ENCODE measurements around the gene GMEB2. TPM values are rescaled to one million over a fixed set of nuclear protein-coding genes. Genes with fewer than 3 reads are reported as not detected.

Gene GMEB2
- total RNA-seq, 1 experiment from 2014 or later, result 14.3 TPM

DNA sequence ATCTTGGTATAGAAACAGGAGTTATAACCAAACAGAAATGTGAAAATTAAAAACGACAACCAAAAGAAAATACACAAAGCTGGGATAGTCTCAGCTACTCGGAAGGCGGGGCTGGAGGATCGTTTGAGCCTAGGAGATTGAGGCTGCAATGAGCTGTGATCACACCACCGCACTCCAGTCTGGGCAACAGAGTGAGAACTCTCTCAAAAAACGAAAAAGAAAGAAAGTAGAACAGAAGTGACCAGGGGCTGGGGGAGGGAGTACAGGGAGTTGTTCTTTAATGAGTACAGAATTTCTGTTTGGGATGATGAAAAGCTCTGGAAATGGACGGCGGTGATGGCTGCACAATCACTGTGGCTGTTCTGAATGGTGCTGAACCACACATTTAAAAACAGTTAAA is 5.9 kb downstream of the GMEB2 start:
- no peaks in the 10 kb centered on the region for H3K27me3 ChIP-seq (ENCODE audit: insufficient read depth, low read length)
- H3K23me2 ChIP-seq (ENCODE audit: insufficient read length, low read depth, low read length, poor library complexity, severe bottlenecking), result peaks cover under 1% of the 10 kb centered on the region
- Mint-ChIP-seq H3K9me3 (peaks cover 4% of the 10 kb centered on the region in 2 experiments; a peak in 2 of 5 replicates), H3K27me3 (ENCODE audit: low read depth) (no peaks in the 10 kb centered on the region; the same call in 1 of the 2 replicates), H3K4me3 (no peak overlapping the region; a peak in 1 of 5 replicates), H3K4me1 (peaks cover 19 to 21% of the 10 kb centered on the region in 2 experiments), H3K27ac (peak overlapping the region in 2 of 3 experiments; percentile 27 to 59; a peak in 4 of 7 replicates), H3K36me3 (ENCODE audit: insufficient read depth in 1 of 3, low read depth in 3 of 3) (peaks cover 28 to 38% (median 34%) of the 10 kb centered on the region in 3 experiments)
- H3K23ac ChIP-seq (ENCODE audit: insufficient read length, low read depth, low read length), result no peak overlapping the region
- no peak overlapping the region for H3K27ac ChIP-seq (ENCODE audit: insufficient read length, low read depth, low read length)
- no peak overlapping the region for H2BK20ac ChIP-seq (ENCODE audit: low read depth, low read length, poor library complexity, severe bottlenecking)
- no peaks in the 10 kb centered on the region for H4K20me1 ChIP-seq (ENCODE audit: control insufficient read depth, insufficient read depth, insufficient read length)
- no peak overlapping the region for H3T11ph ChIP-seq (ENCODE audit: low read length)
- H2BK12ac ChIP-seq (ENCODE audit: insufficient read length, low read depth, low read length), result no peak overlapping the region
- H3K18ac ChIP-seq (ENCODE audit: insufficient read length, low read depth, low read length), result no peak overlapping the region
- H3K4me2 ChIP-seq (ENCODE audit: insufficient read depth, insufficient read length, low read length), result no peak overlapping the region
- TF ChIP-seq, protein P1, sequence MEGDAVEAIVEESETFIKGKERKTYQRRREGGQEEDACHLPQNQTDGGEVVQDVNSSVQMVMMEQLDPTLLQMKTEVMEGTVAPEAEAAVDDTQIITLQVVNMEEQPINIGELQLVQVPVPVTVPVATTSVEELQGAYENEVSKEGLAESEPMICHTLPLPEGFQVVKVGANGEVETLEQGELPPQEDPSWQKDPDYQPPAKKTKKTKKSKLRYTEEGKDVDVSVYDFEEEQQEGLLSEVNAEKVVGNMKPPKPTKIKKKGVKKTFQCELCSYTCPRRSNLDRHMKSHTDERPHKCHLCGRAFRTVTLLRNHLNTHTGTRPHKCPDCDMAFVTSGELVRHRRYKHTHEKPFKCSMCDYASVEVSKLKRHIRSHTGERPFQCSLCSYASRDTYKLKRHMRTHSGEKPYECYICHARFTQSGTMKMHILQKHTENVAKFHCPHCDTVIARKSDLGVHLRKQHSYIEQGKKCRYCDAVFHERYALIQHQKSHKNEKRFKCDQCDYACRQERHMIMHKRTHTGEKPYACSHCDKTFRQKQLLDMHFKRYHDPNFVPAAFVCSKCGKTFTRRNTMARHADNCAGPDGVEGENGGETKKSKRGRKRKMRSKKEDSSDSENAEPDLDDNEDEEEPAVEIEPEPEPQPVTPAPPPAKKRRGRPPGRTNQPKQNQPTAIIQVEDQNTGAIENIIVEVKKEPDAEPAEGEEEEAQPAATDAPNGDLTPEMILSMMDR (conservative IDR thresholded peaks at IDR 0.05), result no peak
- H3K9me3 ChIP-seq (ENCODE audit: control insufficient read depth, low read depth, low read length), result no peaks in the 10 kb centered on the region
- no peak overlapping the region for H3K14ac ChIP-seq (ENCODE audit: insufficient read depth, low read length)
- H2BK5ac ChIP-seq (ENCODE audit: insufficient read length, low read length), result no peak overlapping the region
- H4K91ac ChIP-seq (ENCODE audit: insufficient read length, low read depth, low read length), result no peak overlapping the region
- no peak overlapping the region for H3K9ac ChIP-seq (ENCODE audit: extremely low read depth, insufficient read length, low read length)
- no peak overlapping the region for H4K8ac ChIP-seq (replicated peaks; ENCODE audit: insufficient read length, low read depth, low read length)
- peaks cover 4% of the 10 kb centered on the region for H3K79me1 ChIP-seq (ENCODE audit: insufficient read depth, low read depth, low read length, poor library complexity, severe bottlenecking)
- H2BK15ac ChIP-seq (ENCODE audit: low read depth, low read length), result no peak overlapping the region
- no CpG with 5 or more reads among the region's 8 CpGs for WGBS (ENCODE audit: extremely low coverage, insufficient read length, low lambda C conversion rate)
- no peak overlapping the region for H3K4ac ChIP-seq (ENCODE audit: low read depth, low read length)
- H2AFZ ChIP-seq (ENCODE audit: low read length), result no peak overlapping the region
- no peaks in the 10 kb centered on the region; the same call in 1 of the 2 replicates for H3K4me1 ChIP-seq (ENCODE audit: insufficient read depth, low read length)
- no peak for DNase-seq
- no peak overlapping the region for H3K56ac ChIP-seq (ENCODE audit: insufficient read length, low read depth, low read length)
- no peak overlapping the region for H2AK5ac ChIP-seq (ENCODE audit: insufficient read length, low read length)
- peaks cover 3% of the 10 kb centered on the region; the same call in 1 of the 2 replicates for H3K79me2 ChIP-seq (ENCODE audit: insufficient read depth, low read length)
- H4K5ac ChIP-seq (ENCODE audit: insufficient read length, low read depth, low read length), result no peak overlapping the region
- H2BK120ac ChIP-seq (ENCODE audit: low read depth, low read length, poor library complexity, severe bottlenecking), result no peak overlapping the region
